Lower lobe of right lung (tissue), 2 donors: ENCODE data around the gene IRF5. TPM values are rescaled to one million over a fixed set of nuclear protein-coding genes. Genes with fewer than 3 reads are reported as not detected.

Source experiments
- ATAC-seq, 2 donors: fragments of 200-7000 bp; cut with Tn5 transposase; one replicate each; pipeline ENCODE4 v1.9.1; 2020 to 2022; ENCODE audit warnings: mild to moderate bottlenecking in 2 of 2, moderate library complexity in 2 of 2
- DNase-seq: peaks from one replicate; pipeline ENCODE4 v3.0.0-alpha.2; 2020
- H3K27ac ChIP-seq: fragments of 200-600 bp; one replicate; pipeline ENCODE4 v1.8.0; 2022
- H3K27me3 ChIP-seq: fragments of 200-600 bp; one replicate; pipeline ENCODE4 v1.8.0; 2022; ENCODE audit warnings: low read depth
- H3K36me3 ChIP-seq: fragments of 200-600 bp; one replicate; pipeline ENCODE4 v1.8.0; 2022; ENCODE audit warnings: mild to moderate bottlenecking
- H3K4me1 ChIP-seq: fragments of 200-600 bp; one replicate; pipeline ENCODE4 v1.8.0; 2022
- H3K4me3 ChIP-seq: fragments of 200-600 bp; one replicate; pipeline ENCODE4 v1.8.0; 2022; ENCODE audit warnings: mild to moderate bottlenecking
- H3K9me3 ChIP-seq: fragments of 200-600 bp; one replicate; pipeline ENCODE4 v1.8.0; 2022
- intact Hi-C: fragments of 100-400 bp; cut with DNase I; formaldehyde crosslinking; loops from one replicate; pipeline ENCODE4 v1.11.0; 2022
- total RNA-seq: library from RNA; stranded (reverse); fragmentation: NEBNext Ultra II Directional; extraction: Animal tissue kit (Norgen Biotek cat#: 25700); gene quantifications from one replicate; pipeline ENCODE4 v1.2.1, GENCODE V29; 2021
- TF ChIP-seq, protein P1 (sequence below): fragments of 200-600 bp; IDR thresholded peaks from one replicate; pipeline ENCODE4 v1.8.0; 2022; ENCODE audit warnings: antibody characterized with exemption, mild to moderate bottlenecking
- donor health status: DM: no; HTN: yes; CAD: no; lungs with severe emphysema.

Gene IRF5
- total RNA-seq, 1 donor from 2014 or later: 46.0 TPM

DNA sequence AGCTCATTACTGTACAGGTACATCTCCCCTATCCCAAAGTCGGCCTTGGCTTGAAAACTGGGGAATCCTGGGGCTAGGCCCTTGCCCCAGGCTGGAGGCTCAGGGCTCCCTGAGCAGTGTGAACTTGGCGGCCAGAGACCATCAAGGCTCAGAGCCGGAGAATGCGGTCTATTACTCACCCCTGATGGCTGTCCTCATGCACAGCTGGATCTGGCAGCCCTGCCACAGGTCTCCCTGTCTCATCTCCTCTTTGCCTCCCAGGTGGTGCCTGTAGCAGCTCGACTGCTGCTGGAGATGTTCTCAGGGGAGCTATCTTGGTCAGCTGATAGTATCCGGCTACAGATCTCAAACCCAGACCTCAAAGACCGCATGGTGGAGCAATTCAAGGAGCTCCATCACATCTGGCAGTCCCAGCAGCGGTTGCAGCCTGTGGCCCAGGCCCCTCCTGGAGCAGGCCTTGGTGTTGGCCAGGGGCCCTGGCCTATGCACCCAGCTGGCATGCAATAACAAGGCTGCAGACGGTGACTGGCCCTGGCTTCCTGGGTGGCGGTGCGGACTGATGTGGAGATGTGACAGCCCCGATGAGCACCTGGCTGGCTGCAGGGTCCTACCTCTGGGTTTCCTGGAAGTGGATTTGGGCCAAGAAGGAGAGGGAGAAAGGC lies 10.7 kb downstream of the IRF5 start:
- peak in 1 of 2 donors; percentile 5 for ATAC-seq
- H3K27ac ChIP-seq: no peak overlapping the region
- no peaks in the 10 kb centered on the region for H3K27me3 ChIP-seq
- intact Hi-C loops: no loop called here
- DNase-seq: no peak
- no peaks in the 10 kb centered on the region for H3K9me3 ChIP-seq
- peaks cover 57% of the 10 kb centered on the region for H3K36me3 ChIP-seq
- TF ChIP-seq, protein P1, sequence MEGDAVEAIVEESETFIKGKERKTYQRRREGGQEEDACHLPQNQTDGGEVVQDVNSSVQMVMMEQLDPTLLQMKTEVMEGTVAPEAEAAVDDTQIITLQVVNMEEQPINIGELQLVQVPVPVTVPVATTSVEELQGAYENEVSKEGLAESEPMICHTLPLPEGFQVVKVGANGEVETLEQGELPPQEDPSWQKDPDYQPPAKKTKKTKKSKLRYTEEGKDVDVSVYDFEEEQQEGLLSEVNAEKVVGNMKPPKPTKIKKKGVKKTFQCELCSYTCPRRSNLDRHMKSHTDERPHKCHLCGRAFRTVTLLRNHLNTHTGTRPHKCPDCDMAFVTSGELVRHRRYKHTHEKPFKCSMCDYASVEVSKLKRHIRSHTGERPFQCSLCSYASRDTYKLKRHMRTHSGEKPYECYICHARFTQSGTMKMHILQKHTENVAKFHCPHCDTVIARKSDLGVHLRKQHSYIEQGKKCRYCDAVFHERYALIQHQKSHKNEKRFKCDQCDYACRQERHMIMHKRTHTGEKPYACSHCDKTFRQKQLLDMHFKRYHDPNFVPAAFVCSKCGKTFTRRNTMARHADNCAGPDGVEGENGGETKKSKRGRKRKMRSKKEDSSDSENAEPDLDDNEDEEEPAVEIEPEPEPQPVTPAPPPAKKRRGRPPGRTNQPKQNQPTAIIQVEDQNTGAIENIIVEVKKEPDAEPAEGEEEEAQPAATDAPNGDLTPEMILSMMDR: no peak
- no peak overlapping the region for H3K4me3 ChIP-seq
- H3K4me1 ChIP-seq: peaks cover 19% of the 10 kb centered on the region

DNA sequence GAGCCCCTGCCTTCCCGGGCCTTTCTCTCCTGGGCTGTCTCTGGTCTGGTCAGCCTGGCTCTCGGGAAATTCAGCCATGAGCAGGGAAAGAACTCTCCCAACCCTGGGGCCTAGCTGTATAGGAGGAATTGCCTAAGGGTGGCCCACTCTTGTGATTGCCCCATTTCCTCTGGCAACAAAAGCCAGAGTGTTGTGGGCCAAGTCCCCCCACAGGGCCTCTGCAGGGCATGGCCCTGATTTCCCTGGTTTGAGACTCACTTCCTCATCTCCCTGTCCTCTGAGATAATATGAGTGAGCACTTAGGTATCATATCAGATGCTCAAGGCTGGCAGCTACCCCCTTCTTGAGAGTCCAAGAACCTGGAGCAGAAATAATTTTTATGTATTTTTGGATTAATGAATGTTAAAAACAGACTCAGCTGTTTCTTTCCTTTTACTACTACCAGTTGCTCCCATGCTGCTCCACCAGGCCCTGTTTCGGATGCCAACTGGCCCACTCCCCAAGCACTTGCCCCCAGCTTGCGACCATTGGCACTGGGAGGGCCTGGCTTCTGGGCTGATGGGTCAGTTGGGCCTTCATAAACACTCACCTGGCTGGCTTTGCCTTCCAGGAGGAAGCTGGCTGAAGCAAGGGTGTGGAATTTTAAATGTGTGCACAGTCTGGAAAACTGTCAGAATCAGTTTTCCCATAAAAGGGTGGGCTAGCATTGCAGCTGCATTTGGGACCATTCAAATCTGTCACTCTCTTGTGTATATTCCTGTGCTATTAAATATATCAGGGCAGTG lies 11.4 kb downstream of the IRF5 start:
- Histone ChIP-seq H3K4me1 (peaks cover 19% of the 10 kb centered on the region), H3K4me3 (no peak overlapping the region), H3K9me3 (no peaks in the 10 kb centered on the region), H3K27ac (no peak overlapping the region), H3K27me3 (no peaks in the 10 kb centered on the region), H3K36me3 (peaks cover 64% of the 10 kb centered on the region)
- TF ChIP-seq, protein P1: no peak
- ATAC-seq (peak; percentile 59 to 66), DNase-seq (no peak)
- intact Hi-C loops: no loop called here

DNA sequence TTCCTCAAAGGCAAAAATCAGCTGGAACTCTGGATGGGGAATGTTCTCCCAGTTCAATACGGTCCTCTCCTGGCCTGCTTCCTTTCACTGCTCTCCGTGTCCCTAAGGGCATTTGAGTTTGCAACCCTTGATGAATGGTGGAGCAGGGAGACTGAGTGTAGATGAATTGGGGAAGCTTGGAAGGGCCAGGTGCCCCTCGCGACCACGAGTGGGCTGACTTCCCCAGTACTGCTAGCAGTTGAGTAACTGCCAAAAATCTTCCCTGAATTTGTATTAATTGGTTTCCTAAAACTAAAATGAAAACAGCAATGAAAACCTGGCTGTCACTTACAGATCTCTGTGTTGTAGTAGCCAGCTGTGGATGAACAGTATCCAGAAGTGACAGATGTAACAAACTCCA lies 13.6 kb downstream of the IRF5 start:
- Histone ChIP-seq H3K27ac (no peak overlapping the region), H3K27me3 (no peaks in the 10 kb centered on the region), H3K4me3 (no peak overlapping the region), H3K36me3 (peaks cover 76% of the 10 kb centered on the region), H3K9me3 (no peaks in the 10 kb centered on the region), H3K4me1 (peaks cover 19% of the 10 kb centered on the region)
- no peak for DNase-seq
- TF ChIP-seq, protein P1: no peak
- intact Hi-C loops: no loop called here
- ATAC-seq: no peak

DNA sequence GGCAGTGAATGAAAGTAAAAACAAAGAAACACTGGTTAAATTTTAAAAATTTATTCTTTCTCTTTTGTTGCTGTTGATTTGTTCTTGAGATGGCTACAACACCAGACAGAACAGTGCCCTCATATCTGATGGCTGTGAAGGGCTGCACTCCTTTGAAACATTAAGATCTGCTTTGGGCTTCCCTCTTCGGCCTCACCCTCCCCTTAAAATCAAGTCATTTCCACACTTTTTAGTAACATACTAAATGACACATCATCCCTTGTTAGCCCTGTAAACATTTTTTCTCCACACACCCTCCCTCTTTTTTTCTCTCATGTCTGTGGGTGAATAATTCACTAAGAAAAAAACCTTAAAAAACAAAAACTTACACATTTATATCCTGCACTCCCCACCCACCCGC lies 16.4 kb downstream of the IRF5 start:
- ATAC-seq (no peak), DNase-seq (no peak)
- peaks cover 3% of the 10 kb centered on the region for H3K4me1 ChIP-seq
- H3K9me3 ChIP-seq: no peaks in the 10 kb centered on the region
- TF ChIP-seq, protein P1: no peak
- intact Hi-C loops: no loop called here
- H3K27ac ChIP-seq: no peak overlapping the region
- no peak overlapping the region for H3K4me3 ChIP-seq
- H3K27me3 ChIP-seq: no peaks in the 10 kb centered on the region
- H3K36me3 ChIP-seq: peaks cover 86% of the 10 kb centered on the region

DNA sequence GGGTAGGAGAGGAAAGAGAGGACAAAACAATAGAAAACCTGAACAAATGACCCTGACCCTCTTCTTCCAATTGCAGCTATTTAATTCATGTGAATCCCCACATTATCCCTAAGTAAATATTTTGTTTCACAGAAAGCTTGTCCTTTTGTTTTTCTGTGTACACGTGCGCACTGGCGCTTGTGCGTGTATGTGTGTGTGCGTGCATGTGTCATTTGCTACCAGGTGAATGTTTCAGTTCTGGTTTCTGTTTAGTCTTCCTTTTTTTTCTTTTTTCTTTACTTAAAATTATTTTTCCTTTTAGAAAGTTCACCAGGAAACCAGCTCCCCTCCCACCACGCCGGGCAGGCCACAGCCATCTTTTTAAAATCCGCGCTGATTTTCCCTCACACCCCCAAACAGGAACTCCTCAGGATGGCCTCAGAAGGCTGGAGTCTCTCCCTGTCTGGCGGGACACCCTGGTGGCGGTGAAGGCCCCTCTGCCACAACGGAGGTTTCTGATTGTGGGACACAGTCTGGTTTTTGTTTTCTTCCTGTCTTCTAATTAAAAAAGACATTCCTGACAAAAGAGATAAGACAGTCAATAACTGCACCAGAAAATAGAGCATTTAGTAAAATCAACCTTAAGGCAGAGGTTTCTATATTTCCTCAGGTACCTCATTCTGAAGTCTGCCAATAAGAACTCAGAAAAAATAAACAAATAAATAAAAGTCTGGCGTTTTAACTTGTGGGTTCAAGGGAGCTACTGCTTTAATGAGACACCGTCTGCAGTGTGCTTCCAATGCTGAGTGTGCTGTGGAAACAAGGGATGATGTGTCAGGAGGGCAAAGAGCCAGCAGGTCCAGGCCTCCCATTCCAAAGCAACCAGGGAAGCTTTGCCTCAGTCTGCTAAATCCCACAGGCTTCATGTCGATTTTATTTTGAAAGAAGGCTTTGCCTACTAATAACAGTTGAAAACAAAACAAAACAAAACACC lies 17.4 kb downstream of the IRF5 start:
- H3K36me3 ChIP-seq: peaks cover 89% of the 10 kb centered on the region

More for the DNA sequence above, 17.4 kb downstream of the IRF5 start:
- ATAC-seq (no peak), DNase-seq (no peak)
- no peaks in the 10 kb centered on the region for H3K27me3 ChIP-seq
- no peak overlapping the region for H3K27ac ChIP-seq
- intact Hi-C loops: no loop called here
- H3K4me1 ChIP-seq: no peaks in the 10 kb centered on the region
- H3K9me3 ChIP-seq: no peaks in the 10 kb centered on the region
- H3K4me3 ChIP-seq: no peak overlapping the region
- TF ChIP-seq, protein P1: no peak
